DOHH2 (cell line): Measurements from ENCODE around the gene WIPF2.

Experiments used
- CTCF ChIP-seq: fragments of 200-600 bp; sonication (generic); IDR thresholded peaks from one replicate; pipeline ENCODE4 v1.5.1; 2014; ENCODE audit warnings: antibody characterized with exemption, mild to moderate bottlenecking, low read depth, low read length; ENCODE audit not compliant: poor library complexity, severe bottlenecking
- EZH2phosphoT487 ChIP-seq: fragments of 200-600 bp; sonication (generic); IDR thresholded peaks from 2 replicates; pipeline ENCODE4 v1.6.1; 2017; ENCODE audit warnings: borderline replicate concordance, mild to moderate bottlenecking, antibody characterized with exemption, low read length, moderate library complexity, mixed read lengths

DNA sequence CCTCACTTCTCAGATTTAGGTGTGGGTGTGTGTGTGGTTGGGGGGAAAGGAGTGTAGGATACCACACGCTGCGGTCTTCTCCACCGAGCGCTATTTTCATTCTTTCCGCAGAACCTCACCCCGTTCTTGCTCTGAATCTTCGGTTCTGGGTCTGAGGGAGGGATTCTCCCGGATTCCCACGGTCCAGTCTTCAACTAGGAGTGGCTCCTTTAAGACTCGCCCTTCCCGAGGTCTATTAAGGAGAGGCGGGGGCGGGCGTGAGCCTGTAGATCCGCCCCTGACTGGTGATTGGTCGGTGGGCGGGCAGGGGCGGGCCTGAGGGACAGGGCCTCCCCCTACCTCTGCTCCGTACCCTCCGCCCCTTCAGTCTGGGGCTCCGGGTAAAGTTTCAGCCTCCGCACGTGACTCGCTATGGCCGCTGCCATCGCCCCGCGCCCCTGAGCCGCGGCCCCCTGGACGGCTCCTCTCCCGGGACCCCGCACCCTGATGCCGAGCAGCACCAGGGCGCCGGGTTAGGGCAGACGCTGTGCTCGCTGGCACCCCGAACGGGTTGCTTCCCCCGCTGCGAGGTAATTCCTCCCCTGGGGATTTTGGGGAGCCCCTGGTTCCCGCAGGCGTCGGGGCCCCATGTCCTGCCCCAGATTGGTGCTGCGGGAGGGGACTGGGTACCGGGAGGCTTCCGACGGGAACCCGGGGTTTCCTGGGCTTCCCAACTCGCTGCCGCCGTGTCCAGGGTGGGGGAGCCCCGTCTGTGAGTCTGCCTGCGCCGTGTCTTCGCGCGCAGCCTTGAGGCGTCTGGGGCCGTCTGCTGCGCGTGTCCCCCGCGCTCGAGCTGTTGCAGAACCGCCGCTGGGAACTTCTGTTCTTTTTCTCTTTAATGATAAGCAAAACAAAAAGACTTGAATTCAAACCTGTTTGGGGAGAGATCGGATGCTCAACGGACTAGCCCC, 99.1 kb downstream of the WIPF2 start:
- TF ChIP-seq CTCF (no peak), EZH2phosphoT487 (no peak)
